ENCODE results near the gene RARRES1. TPM values are rescaled to one million over a fixed set of nuclear protein-coding genes. Genes with fewer than 3 reads are reported as not detected.

RARRES1 gene
- total RNA-seq, 3 donors from 2014 or later: 3.5 to 568 (median 403) TPM

- Histone ChIP-seq H3K4me3 (no peak overlapping the region), H3K27me3 (no peaks in the 10 kb centered on the region), H3K36me3 (no peaks in the 10 kb centered on the region), H3K9me3 (no peaks in the 10 kb centered on the region), H3K4me1 (peaks cover 0 to 6% of the 10 kb centered on the region in 2 donors), H3K27ac (peak overlapping the region in 1 of 2 donors; percentile 25)
- no peak for DNase-seq (ENCODE audit: low spot score in 2 of 2)
- intact Hi-C loops (cut with DNase I; ENCODE audit: low total_unique reads): no loop called here
- no peak for TF ChIP-seq POLR2AphosphoS5 (IDR thresholded peaks at IDR 0.05)
- TF ChIP-seq POLR2A (IDR thresholded peaks at IDR 0.05): no peak
- TF ChIP-seq, protein P1, sequence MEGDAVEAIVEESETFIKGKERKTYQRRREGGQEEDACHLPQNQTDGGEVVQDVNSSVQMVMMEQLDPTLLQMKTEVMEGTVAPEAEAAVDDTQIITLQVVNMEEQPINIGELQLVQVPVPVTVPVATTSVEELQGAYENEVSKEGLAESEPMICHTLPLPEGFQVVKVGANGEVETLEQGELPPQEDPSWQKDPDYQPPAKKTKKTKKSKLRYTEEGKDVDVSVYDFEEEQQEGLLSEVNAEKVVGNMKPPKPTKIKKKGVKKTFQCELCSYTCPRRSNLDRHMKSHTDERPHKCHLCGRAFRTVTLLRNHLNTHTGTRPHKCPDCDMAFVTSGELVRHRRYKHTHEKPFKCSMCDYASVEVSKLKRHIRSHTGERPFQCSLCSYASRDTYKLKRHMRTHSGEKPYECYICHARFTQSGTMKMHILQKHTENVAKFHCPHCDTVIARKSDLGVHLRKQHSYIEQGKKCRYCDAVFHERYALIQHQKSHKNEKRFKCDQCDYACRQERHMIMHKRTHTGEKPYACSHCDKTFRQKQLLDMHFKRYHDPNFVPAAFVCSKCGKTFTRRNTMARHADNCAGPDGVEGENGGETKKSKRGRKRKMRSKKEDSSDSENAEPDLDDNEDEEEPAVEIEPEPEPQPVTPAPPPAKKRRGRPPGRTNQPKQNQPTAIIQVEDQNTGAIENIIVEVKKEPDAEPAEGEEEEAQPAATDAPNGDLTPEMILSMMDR (IDR thresholded peaks at IDR 0.05): no peak
These were observed 19.1 kb upstream of the RARRES1 start for GRCh38 chr3:158751316-158751715.

DNA sequence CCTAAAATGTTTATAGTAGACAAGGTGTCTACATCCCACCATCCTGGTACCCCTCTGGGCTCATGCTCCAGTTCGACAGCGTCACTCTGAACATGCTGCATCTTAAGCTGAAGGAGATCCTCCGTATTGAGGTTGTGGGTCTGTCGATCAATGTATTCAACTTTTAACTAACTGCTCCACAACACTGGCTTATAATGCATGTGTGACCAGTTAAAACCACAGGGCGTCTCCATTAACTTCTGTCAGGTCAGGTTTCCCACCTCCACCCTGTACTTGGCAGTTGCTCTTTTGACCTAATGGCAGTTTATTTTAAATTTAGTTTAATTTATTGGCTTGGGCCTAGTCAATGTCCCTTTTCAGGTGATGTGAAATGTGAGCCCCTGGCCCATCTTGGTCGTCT is 17.8 kb upstream of the RARRES1 start:
- intact Hi-C loops (cut with DNase I; ENCODE audit: low total_unique reads): no loop called here
- Histone ChIP-seq H3K36me3 (no peaks in the 10 kb centered on the region), H3K4me1 (peaks cover 0 to 6% of the 10 kb centered on the region in 2 donors), H3K4me3 (no peak overlapping the region), H3K27me3 (no peaks in the 10 kb centered on the region), H3K27ac (no peak overlapping the region), H3K9me3 (no peaks in the 10 kb centered on the region)
- DNase-seq (ENCODE audit: low spot score in 2 of 2): no peak
- TF ChIP-seq POLR2AphosphoS5 (IDR thresholded peaks at IDR 0.05): no peak
- no peak for TF ChIP-seq POLR2A (IDR thresholded peaks at IDR 0.05)
- TF ChIP-seq, protein P1 (IDR thresholded peaks at IDR 0.05): no peak

DNA sequence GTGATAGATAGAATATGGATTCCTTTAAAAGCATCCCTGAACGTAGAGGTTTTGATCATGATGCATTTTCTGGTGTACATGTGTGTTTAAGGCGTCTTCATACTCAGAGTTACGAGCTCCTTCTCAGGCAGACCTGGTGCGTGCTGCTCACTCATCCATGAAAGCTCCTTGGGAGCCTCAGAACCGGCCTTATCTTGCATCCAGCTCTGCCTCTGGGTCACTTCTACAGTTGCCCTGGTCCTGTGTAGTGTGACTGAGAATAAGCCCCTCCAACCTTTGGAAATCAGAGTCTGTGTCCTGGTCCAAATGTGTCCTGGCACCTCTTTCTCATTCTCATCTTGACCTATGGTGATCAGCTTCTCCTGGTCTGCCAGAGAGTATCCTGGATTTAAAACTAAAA is 17.3 kb upstream of the RARRES1 start:
- peaks cover 0 to 6% of the 10 kb centered on the region in 2 donors for H3K4me1 ChIP-seq

GRCh38 chr3:158748237-158748828 is 16.1 kb upstream of the RARRES1 start:
- H3K9me3 ChIP-seq: no peaks in the 10 kb centered on the region
- H3K4me1 ChIP-seq: peaks cover 3 to 6% of the 10 kb centered on the region in 2 donors
- peak overlapping the region; percentile 80 to 84 for H3K27ac ChIP-seq
- H3K4me3 ChIP-seq: no peak overlapping the region
- H3K36me3 ChIP-seq: no peaks in the 10 kb centered on the region
- H3K27me3 ChIP-seq: no peaks in the 10 kb centered on the region
- DNase-seq (ENCODE audit: low spot score in 2 of 2): no peak
- TF ChIP-seq POLR2AphosphoS5 (IDR thresholded peaks at IDR 0.05) (no peak), POLR2A (IDR thresholded peaks at IDR 0.05) (no peak)
- TF ChIP-seq, protein P1 (IDR thresholded peaks at IDR 0.05): no peak
- intact Hi-C loops (cut with DNase I; ENCODE audit: low total_unique reads): no loop called here

More for the DNA sequence above, 17.3 kb upstream of the RARRES1 start:
- no peaks in the 10 kb centered on the region for H3K36me3 ChIP-seq
- TF ChIP-seq POLR2A (IDR thresholded peaks at IDR 0.05) (no peak), POLR2AphosphoS5 (IDR thresholded peaks at IDR 0.05) (no peak)
- TF ChIP-seq, protein P1 (IDR thresholded peaks at IDR 0.05): no peak
- H3K27ac ChIP-seq: no peak overlapping the region
- no peak overlapping the region for H3K4me3 ChIP-seq
- H3K9me3 ChIP-seq: no peaks in the 10 kb centered on the region
- DNase-seq (ENCODE audit: low spot score in 2 of 2): no peak
- intact Hi-C loops (cut with DNase I; ENCODE audit: low total_unique reads): no loop called here
- no peaks in the 10 kb centered on the region for H3K27me3 ChIP-seq

DNA sequence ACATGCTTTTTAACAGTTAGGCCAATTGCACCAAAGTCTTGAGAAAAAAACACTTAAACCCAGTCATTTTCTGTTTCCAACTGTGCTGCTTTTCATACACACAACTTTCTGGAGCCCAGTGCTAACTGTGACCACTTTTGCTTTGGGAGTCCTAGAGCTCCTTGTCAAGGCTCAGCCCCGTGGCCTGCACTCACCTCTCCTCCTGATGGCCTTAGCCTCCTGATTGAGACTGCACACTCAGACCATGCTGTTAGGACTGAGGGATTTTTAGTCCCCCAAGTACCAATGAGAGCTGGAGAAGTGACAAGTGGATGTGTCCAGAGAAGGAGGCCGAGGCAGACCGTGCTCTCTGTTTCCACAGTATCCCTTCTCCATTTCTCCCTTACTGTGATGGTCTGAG is 15.2 kb upstream of the RARRES1 start:
- Histone ChIP-seq H3K9me3 (no peaks in the 10 kb centered on the region), H3K4me3 (no peak overlapping the region), H3K36me3 (no peaks in the 10 kb centered on the region), H3K27ac (peak overlapping the region; percentile 80 to 84), H3K27me3 (no peaks in the 10 kb centered on the region), H3K4me1 (peaks cover 3 to 6% of the 10 kb centered on the region in 2 donors)
- no peak for TF ChIP-seq POLR2A (IDR thresholded peaks at IDR 0.05)
- intact Hi-C loops (cut with DNase I; ENCODE audit: low total_unique reads): no loop called here
- no peak for DNase-seq (ENCODE audit: low spot score in 2 of 2)

Data from breast epithelium (tissue), 4 donors.